NB4 (cell line): ENCODE results near the gene ZNF483.

Experiments used
- CTCF ChIP-seq: IDR thresholded peaks from one replicate; pipeline ENCODE4 v1.5.1; 2012; ENCODE audit warnings: low read depth, low read length
- MYC ChIP-seq: IDR thresholded peaks from 2 replicates; pipeline ENCODE4 v1.6.1; 2011; ENCODE audit warnings: low read depth, low read length
- POLR2A ChIP-seq: IDR thresholded peaks from 2 replicates; pipeline ENCODE4 v1.6.1; 2011; ENCODE audit warnings: mild to moderate bottlenecking; ENCODE audit not compliant: insufficient read length; ENCODE audit errors: extremely low read depth
- TF ChIP-seq, protein P1 (sequence below): IDR thresholded peaks from 2 replicates; pipeline ENCODE4 v1.6.1; 2011; ENCODE audit warnings: low read depth, low read length

GRCh38 chr9:111529787-111530186 lies 4.8 kb downstream of the ZNF483 start:
- TF ChIP-seq POLR2A (no peak), CTCF (no peak), MYC (no peak)
- TF ChIP-seq, protein P1, sequence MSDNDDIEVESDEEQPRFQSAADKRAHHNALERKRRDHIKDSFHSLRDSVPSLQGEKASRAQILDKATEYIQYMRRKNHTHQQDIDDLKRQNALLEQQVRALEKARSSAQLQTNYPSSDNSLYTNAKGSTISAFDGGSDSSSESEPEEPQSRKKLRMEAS = no peak
